Activated naive CD8-positive, alpha-beta T cell (primary cell): ENCODE measurements around the gene MED13L.
"Not testable (repeated sequence)": the region's sequence is repeated elsewhere in the genome, so short reads cannot be mapped to it uniquely, and the experiment has no call there.

ENCODE experiments used
- H3K27ac Mint-ChIP-seq: one replicate; pipeline ENCODE4 v1.8.0; 2021; ENCODE audit warnings: mixed read lengths
- H3K27me3 Mint-ChIP-seq: one replicate; pipeline ENCODE4 v1.8.0; 2021; ENCODE audit warnings: mixed read lengths
- H3K36me3 Mint-ChIP-seq: one replicate; pipeline ENCODE4 v1.8.0; 2021; ENCODE audit warnings: mixed read lengths
- H3K4me1 Mint-ChIP-seq: one replicate; pipeline ENCODE4 v1.8.0; 2021; ENCODE audit warnings: low read depth, mixed read lengths
- H3K4me3 Mint-ChIP-seq: one replicate; pipeline ENCODE4 v1.8.0; 2021; ENCODE audit warnings: mild to moderate bottlenecking, mixed read lengths
- H3K9me3 Mint-ChIP-seq: one replicate; pipeline ENCODE4 v1.8.0; 2021; ENCODE audit warnings: low read depth, mixed read lengths

Gene MED13L

GRCh38 chr12:116057356-116057755, 220.1 kb downstream of the MED13L start:
- Mint-ChIP-seq H3K4me1 (peaks cover 74% of the 10 kb centered on the region), H3K27ac (no peak overlapping the region), H3K27me3 (no peaks in the 10 kb centered on the region), H3K36me3 (peaks cover 8% of the 10 kb centered on the region), H3K4me3 (no peak overlapping the region), H3K9me3 (no peaks in the 10 kb centered on the region)

DNA sequence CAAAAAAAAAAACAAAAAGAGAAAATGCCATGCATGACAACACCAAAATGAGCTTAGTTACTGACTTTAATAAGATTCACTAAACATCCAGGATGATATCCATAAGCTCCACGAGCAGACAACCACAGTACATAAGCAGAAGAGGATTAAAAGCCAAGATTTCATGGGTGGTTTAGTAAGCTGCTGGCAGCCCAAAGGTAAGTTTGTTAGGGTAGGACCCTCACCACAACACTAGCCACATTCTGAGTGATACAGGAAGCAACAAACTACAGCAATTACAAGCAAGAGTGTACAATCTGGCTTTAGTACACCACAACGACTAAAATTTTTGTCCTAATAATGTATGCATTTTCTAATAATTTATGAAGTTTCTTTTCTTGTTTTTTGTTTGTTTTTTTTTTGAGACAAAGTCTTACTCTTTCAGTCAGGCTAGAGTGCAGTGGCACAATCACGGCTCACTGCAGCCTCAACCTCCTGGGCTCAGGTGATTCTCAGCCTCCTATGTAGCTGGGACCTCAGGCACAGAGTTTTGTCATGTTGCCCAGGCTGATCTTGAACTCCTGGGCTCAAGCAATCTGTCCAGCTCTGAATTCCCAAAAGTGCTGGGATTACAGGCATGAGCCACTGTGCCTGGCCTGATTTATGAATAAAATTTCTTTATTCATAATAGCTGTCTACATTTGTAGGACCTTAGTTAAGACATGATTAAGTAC, 221.4 kb downstream of the MED13L start:
- no peaks in the 10 kb centered on the region for H3K9me3 Mint-ChIP-seq
- no peak overlapping the region for H3K27ac Mint-ChIP-seq
- no peaks in the 10 kb centered on the region for H3K27me3 Mint-ChIP-seq
- H3K36me3 Mint-ChIP-seq, result peaks cover 8% of the 10 kb centered on the region
- peaks cover 71% of the 10 kb centered on the region for H3K4me1 Mint-ChIP-seq
- no peak overlapping the region for H3K4me3 Mint-ChIP-seq

DNA sequence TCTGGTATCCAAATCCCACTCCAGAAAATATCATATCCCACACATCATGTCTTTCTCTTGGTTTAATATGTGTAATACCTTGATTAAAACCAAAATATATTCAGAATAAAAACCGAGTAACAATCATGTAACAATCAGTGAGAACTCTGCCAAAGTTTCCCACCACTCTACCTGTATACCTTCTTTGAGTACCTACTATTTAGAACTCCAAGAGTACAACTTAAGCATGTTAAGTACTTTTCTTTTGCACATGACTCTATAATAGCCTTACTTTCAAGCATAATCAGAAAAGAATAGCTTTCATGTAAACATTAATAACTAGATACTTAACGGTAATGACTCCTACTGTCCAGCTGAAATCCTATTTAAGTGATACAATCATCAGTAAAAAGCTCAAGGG, 223.2 kb downstream of the MED13L start:
- H3K4me1 Mint-ChIP-seq, result peaks cover 70% of the 10 kb centered on the region
- peaks cover 8% of the 10 kb centered on the region for H3K36me3 Mint-ChIP-seq
- peak overlapping the region; percentile 2 for H3K27ac Mint-ChIP-seq
- no peak overlapping the region for H3K4me3 Mint-ChIP-seq
- H3K9me3 Mint-ChIP-seq, result no peaks in the 10 kb centered on the region
- no peaks in the 10 kb centered on the region for H3K27me3 Mint-ChIP-seq

DNA sequence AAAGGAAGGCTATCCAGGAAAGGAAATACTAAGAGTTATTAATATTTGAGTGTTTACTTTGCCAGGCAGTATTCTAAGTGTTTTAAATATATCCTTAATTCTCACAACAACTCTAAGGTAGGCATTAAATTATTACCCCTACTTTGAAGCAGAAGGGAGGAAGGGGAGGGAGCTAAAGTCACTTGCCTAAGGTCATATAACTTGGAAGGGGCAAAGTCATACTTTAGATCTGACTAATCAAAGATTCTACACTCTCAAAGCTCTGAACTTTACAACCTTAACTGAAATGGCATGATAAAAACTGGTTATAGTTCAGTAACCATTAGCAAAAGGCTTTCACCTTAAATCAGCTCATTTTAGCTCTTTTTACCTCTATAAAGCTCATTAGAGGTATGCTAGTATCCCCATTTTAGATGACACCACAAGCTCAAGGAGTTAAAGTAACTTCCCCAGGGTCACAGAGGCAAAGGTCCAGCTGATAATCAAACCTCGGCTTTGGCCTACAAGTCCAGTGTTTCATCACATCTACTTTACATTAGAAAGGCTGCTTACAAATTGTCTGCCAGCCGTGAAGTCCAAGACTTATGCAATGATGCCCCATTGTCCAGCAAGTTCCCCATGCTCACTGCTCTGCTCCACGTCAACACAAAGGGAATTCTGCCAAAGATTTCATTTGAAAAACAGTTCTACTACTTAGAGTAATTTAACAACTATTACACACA, 223.9 kb downstream of the MED13L start:
- H3K4me1 Mint-ChIP-seq, result peaks cover 75% of the 10 kb centered on the region
- H3K36me3 Mint-ChIP-seq, result peaks cover 8% of the 10 kb centered on the region
- H3K27me3 Mint-ChIP-seq, result no peaks in the 10 kb centered on the region
- peak overlapping the region; percentile 2 for H3K27ac Mint-ChIP-seq
- H3K4me3 Mint-ChIP-seq, result no peak overlapping the region
- H3K9me3 Mint-ChIP-seq, result no peaks in the 10 kb centered on the region

DNA sequence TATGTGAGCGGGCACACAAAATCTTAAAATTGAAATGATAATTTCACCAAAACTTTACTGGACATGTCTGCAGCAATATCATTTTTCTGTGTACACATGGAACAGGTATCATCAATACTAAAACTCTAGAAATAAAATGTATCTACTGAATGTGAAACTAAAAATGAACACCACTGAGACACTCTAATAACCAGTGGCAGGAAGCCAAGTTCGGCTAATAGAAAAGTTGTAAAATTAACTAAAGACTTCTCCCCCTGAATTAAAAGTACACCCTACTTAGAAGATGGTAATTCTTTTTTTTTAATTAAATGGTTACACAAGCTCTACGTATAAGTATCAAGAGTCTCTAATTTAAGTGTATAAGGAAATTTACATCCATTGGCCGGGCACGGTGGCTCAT, 227.2 kb downstream of the MED13L start:
- peak overlapping the region; percentile 10 for H3K27ac Mint-ChIP-seq
- no peak overlapping the region for H3K4me3 Mint-ChIP-seq
- no peaks in the 10 kb centered on the region for H3K27me3 Mint-ChIP-seq
- peaks cover 2% of the 10 kb centered on the region for H3K36me3 Mint-ChIP-seq
- H3K9me3 Mint-ChIP-seq, result no peaks in the 10 kb centered on the region
- H3K4me1 Mint-ChIP-seq, result peaks cover 57% of the 10 kb centered on the region

- Mint-ChIP-seq H3K4me3 (no peak overlapping the region), H3K4me1 (peaks cover 57% of the 10 kb centered on the region), H3K27me3 (no peaks in the 10 kb centered on the region), H3K36me3 (peaks cover 2% of the 10 kb centered on the region), H3K27ac (no peak overlapping the region), H3K9me3 (no peaks in the 10 kb centered on the region)
These were observed 228.6 kb downstream of the MED13L start for GRCh38 chr12:116048879-116049278.

GRCh38 chr12:116046039-116046438, 231.5 kb downstream of the MED13L start:
- no peaks in the 10 kb centered on the region for H3K9me3 Mint-ChIP-seq

GRCh38 chr12:116045150-116045549, 232.3 kb downstream of the MED13L start:
- Mint-ChIP-seq H3K36me3 (no peaks in the 10 kb centered on the region), H3K27me3 (no peaks in the 10 kb centered on the region), H3K27ac (no peak overlapping the region), H3K4me3 (no peak overlapping the region), H3K9me3 (no peaks in the 10 kb centered on the region), H3K4me1 (peaks cover 41% of the 10 kb centered on the region)

More at GRCh38 chr12:116046039-116046438, 231.5 kb downstream of the MED13L start:
- peaks cover 45% of the 10 kb centered on the region for H3K4me1 Mint-ChIP-seq
- H3K27me3 Mint-ChIP-seq, result no peaks in the 10 kb centered on the region
- H3K4me3 Mint-ChIP-seq, result no peak overlapping the region
- no peaks in the 10 kb centered on the region for H3K36me3 Mint-ChIP-seq
- H3K27ac Mint-ChIP-seq, result no peak overlapping the region

DNA sequence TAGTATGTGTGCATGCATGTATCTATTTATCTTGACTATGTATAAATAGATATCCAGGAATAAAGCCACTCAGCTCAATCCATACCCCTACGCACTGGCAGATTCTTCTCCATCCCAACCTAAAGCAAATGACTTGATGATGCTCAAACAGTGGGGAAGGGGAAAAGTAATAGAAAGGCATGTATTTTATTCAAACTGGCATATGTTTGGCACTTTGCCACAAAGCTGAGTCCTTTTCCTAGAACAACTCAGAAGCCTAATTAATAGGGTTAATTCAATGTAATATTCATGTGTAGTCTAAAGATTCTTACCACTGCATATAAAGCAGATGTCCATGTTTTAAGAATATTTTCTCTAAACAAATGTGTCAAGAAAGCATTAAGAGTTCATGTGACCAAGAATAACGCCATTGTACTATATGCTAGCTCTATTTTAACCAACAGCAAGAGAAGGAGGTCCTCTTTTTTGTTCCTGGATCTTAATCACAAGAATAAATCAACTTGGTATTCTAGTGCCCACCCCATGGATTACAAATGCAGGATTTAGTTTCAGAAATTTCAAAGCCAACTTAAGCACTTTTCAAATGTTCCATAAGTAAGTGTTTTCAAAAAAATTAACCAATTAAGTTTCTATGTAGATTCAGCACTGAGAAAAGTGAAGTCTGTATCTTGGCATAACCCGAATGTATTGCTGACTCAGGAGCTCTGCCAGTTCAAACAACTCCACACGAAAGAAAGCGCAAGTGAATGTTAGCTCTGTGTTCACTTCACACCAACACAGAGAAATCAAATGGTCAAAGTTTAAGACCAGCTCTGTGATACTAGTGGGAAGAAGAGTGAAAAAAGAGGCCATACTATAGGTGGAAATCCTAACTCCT, 233.6 kb downstream of the MED13L start:
- H3K27me3 Mint-ChIP-seq, result no peaks in the 10 kb centered on the region
- H3K4me1 Mint-ChIP-seq, result peaks cover 34% of the 10 kb centered on the region
- H3K27ac Mint-ChIP-seq, result no peak overlapping the region
- H3K9me3 Mint-ChIP-seq, result no peaks in the 10 kb centered on the region
- no peaks in the 10 kb centered on the region for H3K36me3 Mint-ChIP-seq
- H3K4me3 Mint-ChIP-seq, result no peak overlapping the region

DNA sequence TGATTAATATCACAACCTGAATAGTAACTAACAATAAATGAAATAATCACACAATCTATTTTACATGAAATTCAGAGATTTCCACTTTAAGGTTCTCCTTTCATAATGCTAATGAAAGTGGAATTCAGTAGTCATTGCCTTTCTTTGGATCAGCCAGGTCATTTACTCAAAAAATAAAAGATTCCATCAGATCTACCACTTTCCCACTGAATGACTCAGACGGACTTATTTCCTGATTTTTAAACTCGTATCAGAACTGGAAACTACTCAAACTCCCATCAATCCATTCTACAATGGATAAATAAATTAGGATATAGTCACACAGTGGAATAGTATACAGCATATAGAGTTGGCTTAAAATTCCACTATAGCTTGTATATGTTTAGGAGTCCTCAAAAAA, 237.1 kb downstream of the MED13L start:
- H3K4me1 Mint-ChIP-seq, result peaks cover 21% of the 10 kb centered on the region
- H3K4me3 Mint-ChIP-seq, result no peak overlapping the region
- no peaks in the 10 kb centered on the region for H3K9me3 Mint-ChIP-seq
- no peak overlapping the region for H3K27ac Mint-ChIP-seq
- no peaks in the 10 kb centered on the region for H3K36me3 Mint-ChIP-seq
- no peaks in the 10 kb centered on the region for H3K27me3 Mint-ChIP-seq

- Mint-ChIP-seq H3K27ac (no peak overlapping the region), H3K4me3 (no peak overlapping the region)
These were observed 238.4 kb downstream of the MED13L start for GRCh38 chr12:116039081-116039480.

DNA sequence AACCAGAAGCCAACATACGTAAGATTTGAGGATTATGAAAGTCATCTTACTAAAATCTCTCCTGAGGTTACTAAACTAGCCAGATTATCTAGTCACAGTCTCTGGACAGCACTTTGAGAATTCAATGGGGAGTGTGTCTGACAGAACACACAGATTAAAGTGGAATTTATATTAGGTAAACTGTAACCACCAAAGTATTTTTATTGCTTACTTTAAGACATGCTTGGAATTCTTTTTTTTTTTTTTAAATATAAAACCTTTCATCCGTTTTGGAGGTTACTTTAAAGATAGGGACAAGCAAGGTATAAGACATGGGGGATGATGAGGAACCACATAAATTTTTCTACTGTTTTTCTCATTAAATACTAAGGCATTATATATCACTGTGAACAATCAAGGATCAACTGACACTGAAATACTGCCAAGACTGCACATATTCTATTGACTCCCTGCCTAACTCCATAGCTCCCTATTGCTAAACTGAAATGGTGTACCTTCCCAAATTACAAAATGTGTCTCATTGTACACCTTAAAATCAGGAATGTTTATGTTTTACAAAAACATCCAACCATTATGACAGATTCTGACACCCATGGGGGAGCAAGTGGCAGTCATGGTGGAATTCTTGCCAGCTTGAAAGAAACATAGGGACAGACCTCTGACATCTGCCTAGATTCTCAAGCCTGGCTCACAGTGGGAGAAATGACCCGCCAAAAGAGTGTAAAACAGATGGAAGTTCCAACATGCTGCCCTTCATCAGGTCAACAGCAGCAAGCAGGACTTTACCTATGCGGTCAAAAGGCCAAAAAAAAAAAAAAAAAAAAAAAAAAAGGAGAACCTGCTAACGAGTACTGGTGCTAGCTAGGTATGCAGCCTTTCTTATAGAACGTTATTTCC, 239.3 kb downstream of the MED13L start:
- no peaks in the 10 kb centered on the region for H3K27me3 Mint-ChIP-seq
- peaks cover 10% of the 10 kb centered on the region for H3K4me1 Mint-ChIP-seq
- H3K36me3 Mint-ChIP-seq, result no peaks in the 10 kb centered on the region
- no peaks in the 10 kb centered on the region for H3K9me3 Mint-ChIP-seq
- no peak overlapping the region for H3K27ac Mint-ChIP-seq
- no peak overlapping the region for H3K4me3 Mint-ChIP-seq

More at GRCh38 chr12:116039081-116039480, 238.4 kb downstream of the MED13L start:
- Mint-ChIP-seq H3K4me1 (peaks cover 11% of the 10 kb centered on the region), H3K9me3 (no peaks in the 10 kb centered on the region), H3K27me3 (no peaks in the 10 kb centered on the region), H3K36me3 (no peaks in the 10 kb centered on the region)

DNA sequence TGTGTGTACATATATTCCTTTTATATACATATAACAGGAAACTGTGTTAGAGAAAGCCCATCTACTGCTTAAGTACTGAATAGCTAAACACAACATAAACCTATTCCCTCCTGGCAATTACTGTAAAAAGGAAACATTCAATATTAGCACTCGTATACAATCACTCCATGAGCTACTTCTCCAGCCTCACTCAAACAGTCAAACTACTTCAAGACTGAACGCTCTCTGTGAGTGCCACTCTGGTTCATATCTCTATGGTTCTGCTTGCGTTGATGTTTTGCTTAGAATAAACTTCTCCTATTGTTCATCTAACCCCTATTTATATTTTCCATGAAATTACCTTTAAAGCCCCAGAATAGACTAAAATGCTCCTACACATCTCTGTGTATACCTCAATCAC, 243.7 kb downstream of the MED13L start:
- H3K9me3 Mint-ChIP-seq, result peaks cover 4% of the 10 kb centered on the region
- H3K4me3 Mint-ChIP-seq, result no peak overlapping the region
- peaks cover 11% of the 10 kb centered on the region for H3K4me1 Mint-ChIP-seq
- H3K27ac Mint-ChIP-seq, result no peak overlapping the region
- H3K36me3 Mint-ChIP-seq, result no peaks in the 10 kb centered on the region
- no peaks in the 10 kb centered on the region for H3K27me3 Mint-ChIP-seq

DNA sequence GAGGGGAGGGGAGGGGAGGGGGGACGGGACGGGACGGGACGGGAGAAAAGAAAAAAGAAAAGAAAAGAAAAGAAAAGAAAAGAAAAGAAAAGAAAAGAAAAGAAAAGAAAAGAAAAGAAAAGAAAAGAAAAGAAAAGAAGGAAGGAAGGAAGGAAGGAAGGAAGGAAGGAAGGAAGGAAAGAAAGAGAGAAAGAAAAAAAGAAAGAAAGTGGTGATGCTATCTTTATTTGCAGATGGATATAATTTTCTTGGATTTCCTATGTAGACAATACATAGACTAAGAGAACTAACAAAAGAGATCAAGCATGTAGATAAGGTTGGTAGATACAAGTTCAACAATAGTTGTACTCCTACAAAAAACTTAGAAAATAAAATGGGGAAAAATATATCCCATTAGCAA, 245.9 kb downstream of the MED13L start:
- H3K36me3 Mint-ChIP-seq, H3K4me3 Mint-ChIP-seq, H3K27ac Mint-ChIP-seq, H3K27me3 Mint-ChIP-seq, H3K9me3 Mint-ChIP-seq: not testable (repeated sequence)
- H3K4me1 Mint-ChIP-seq, result peaks cover 29% of the 10 kb centered on the region
